ENCODE data around the gene GFER. TPM values are rescaled to one million over a fixed set of nuclear protein-coding genes. Genes with fewer than 3 reads are reported as not detected.

The GFER gene
- total and polyA plus RNA-seq, 9 of the 15 experiments (the other 6 are each of a cell fraction or from before 2014, with no cell fraction given): 4.3 to 53.7 (median 19.8) TPM

DNA sequence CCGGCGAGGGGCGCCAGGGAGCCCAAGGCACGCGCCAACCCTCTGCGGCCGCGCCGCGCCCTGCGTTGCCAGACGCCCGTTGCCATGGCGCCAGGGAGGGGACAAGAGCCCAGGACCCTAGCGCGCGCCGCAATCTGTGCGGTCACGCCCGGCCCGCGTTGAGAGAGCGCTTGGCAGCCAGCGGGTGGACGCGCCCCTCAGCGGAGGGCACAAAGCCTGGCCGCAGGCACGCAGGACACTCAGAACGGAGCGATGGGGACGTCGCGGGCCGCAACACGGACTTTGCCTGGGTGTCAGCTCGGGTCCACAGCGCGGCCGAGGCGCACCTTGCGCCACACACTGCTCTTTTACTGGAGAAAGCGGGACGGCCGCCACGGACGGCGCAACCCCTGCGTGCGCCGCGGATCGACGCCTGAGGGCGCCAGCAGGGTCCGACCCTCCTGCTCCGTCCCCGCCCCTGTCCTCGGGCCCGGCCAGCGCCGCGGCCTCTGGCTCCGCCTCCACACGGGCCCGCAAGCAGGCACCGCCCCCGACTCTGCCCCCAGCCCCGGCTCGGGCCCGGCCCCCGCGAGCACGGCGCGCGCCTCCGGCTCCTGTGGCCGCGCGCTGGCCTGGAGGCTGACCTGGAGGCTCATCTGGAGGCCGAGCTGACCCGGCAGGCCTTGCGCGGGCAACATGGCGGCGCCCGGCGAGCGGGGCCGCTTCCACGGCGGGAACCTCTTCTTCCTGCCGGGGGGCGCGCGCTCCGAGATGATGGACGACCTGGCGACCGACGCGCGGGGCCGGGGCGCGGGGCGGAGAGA lies at the start of gene GFER (continued):
- no peak for TF ChIP-seq SMAD2 (IDR thresholded peaks at IDR 0.05; ENCODE audit: low read depth, low read length)
- TF ChIP-seq LCOR (CRISPR knock-in tag; IDR thresholded peaks at IDR 0.05): peak; percentile 84
- TF ChIP-seq NFIC (IDR thresholded peaks at IDR 0.05): no peak
- TF ChIP-seq ILK (tag; IDR thresholded peaks at IDR 0.05; ENCODE audit: borderline replicate concordance, low read depth): no peak
- peak; percentile 69; the same call in 1 of the 2 replicates for TF ChIP-seq L3MBTL2 (IDR thresholded peaks at IDR 0.05)
- no peak for TF ChIP-seq DNMT1 (IDR thresholded peaks at IDR 0.05)

DNA sequence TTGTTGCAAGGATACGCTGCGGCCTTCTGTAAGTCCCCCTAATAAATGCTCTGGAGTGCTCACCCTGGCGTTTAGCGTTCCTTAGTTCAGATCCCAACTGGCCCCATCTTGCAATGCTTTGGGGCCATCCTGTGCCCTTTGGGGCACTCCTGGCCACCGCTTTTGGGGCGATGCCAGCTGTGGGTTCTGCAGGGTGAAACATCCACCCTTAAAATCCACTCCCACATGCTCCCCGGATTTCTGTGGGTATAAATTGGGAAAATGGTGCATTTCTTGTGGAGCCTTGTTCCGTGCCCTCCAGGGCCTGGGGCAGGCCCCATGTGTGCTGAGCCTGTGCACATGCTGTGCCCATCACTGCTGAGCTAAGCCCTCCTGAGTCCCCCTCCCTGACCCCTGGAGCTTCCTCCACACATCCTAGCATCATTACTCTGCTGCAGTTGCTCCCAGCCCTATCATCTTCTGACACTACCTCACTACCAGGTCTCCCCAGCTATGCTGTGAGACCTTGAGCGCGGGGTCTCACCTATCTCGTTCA lies 47.0 kb upstream of the GFER start:
- intact Hi-C loops (cut with micrococcal nuclease) (no loop called here), in situ Hi-C loops (cut with MboI) (no loop called here)
- Histone ChIP-seq H3K4me1 (replicated peaks in 1 of 2; ENCODE audit: control insufficient read depth in 2 of 2, insufficient read depth in 2 of 2, low read length in 2 of 2) (peaks cover 15 to 48% of the 10 kb centered on the region in 2 experiments; a peak in 4 of 5 replicates), H3K9me1 (ENCODE audit: control insufficient read depth, insufficient read depth, low read length) (peaks cover 8% of the 10 kb centered on the region), H3K27ac (ENCODE audit: extremely low read depth, low read depth, low read length) (no peak overlapping the region), H4K20me1 (replicated peaks; ENCODE audit: control insufficient read depth, insufficient read depth, low read length) (peaks cover 7% of the 10 kb centered on the region), H3K9ac (ENCODE audit: insufficient read depth in 1 of 2, low read depth in 2 of 2, low read length in 2 of 2) (peak overlapping the region in 1 of 2 experiments; percentile 60; a peak in 1 of 4 replicates), H2AFZ (ENCODE audit: low read depth, low read length) (no peak overlapping the region), H3K4me2 (ENCODE audit: insufficient read depth, low read length) (no peak overlapping the region), H3K9me3 (replicated peaks; ENCODE audit: control insufficient read depth, insufficient read depth, low read depth, low read length) (no peaks in the 10 kb centered on the region), H3K4me3 (no peak overlapping the region), H3K79me2 (ENCODE audit: control insufficient read depth, insufficient read depth, low read length) (peaks cover 10% of the 10 kb centered on the region; the same call in 2 of the 3 replicates), H3K27me3 (ENCODE audit: control insufficient read depth in 2 of 2, insufficient read depth in 2 of 2, low read length in 2 of 2) (no peaks in the 10 kb centered on the region), H3K36me3 (ENCODE audit: control insufficient read depth, insufficient read depth, low read length) (peaks cover 37% of the 10 kb centered on the region; the same call in 2 of the 3 replicates)
- ChIA-PET CTCF (ENCODE audit: low intra/inter-chr PET ratio) (no interaction called here), POLR2A (interaction anchor here (0.6 to 1.0 kb wide), 2 partner anchors 91 to 162 kb away, joined by 3 read pairs; no protein-coding TSS in a partner anchor)
- FAIRE-seq (no peak), DNase-seq (ENCODE audit: extremely low read depth in 1 of 4, low spot score in 3 of 4) (no peak), ATAC-seq (no peak)
- no TSS peak for BruUV-seq (replicated peaks)
- TF ChIP-seq BRD4 (IDR thresholded peaks at IDR 0.05): no peak
- no peak for TF ChIP-seq ZNF282 (CRISPR knock-in tag; IDR thresholded peaks at IDR 0.05)
- TF ChIP-seq, protein P1, sequence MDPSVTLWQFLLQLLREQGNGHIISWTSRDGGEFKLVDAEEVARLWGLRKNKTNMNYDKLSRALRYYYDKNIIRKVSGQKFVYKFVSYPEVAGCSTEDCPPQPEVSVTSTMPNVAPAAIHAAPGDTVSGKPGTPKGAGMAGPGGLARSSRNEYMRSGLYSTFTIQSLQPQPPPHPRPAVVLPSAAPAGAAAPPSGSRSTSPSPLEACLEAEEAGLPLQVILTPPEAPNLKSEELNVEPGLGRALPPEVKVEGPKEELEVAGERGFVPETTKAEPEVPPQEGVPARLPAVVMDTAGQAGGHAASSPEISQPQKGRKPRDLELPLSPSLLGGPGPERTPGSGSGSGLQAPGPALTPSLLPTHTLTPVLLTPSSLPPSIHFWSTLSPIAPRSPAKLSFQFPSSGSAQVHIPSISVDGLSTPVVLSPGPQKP (CRISPR knock-in tag; IDR thresholded peaks at IDR 0.05): no peak
- TF ChIP-seq CXXC5 (CRISPR knock-in tag; IDR thresholded peaks at IDR 0.05): no peak
- no peak for TF ChIP-seq HNRNPH1 (optimal IDR thresholded peaks at IDR 0.05; ENCODE audit: low read depth, low read length)
- TF ChIP-seq ZNF140 (CRISPR knock-in tag; IDR thresholded peaks at IDR 0.05): no peak
- no peak for TF ChIP-seq CBFA2T3 (IDR thresholded peaks at IDR 0.05)
- TF ChIP-seq ZNF764 (CRISPR knock-in tag; IDR thresholded peaks at IDR 0.05; ENCODE audit: low read depth): no peak
- WGBS (ENCODE audit: insufficient coverage, low coverage, missing lambda C conversion rate): 80% methylated on average over 11 of the region's 11 CpGs
